ENCODE results near the gene AARS2.
"Not testable (repeated sequence)": the region's sequence is repeated elsewhere in the genome, so short reads cannot be mapped to it uniquely, and the experiment has no call there.

The AARS2 gene

GRCh38 chr6:44329858-44330257 is 16.7 kb upstream of the AARS2 start:
- DNase-seq (ENCODE audit: low read depth): no peak

GRCh38 chr6:44328203-44328602 is 15.1 kb upstream of the AARS2 start:
- not testable (repeated sequence) for DNase-seq (ENCODE audit: low read depth)

- no peak for DNase-seq (ENCODE audit: low read depth)
These were observed 14.6 kb upstream of the AARS2 start for GRCh38 chr6:44327760-44328159.

- DNase-seq (ENCODE audit: low read depth): no peak
These were observed 13.9 kb upstream of the AARS2 start for GRCh38 chr6:44327096-44327495.

GRCh38 chr6:44321210-44321609 is 8.1 kb upstream of the AARS2 start:
- DNase-seq (ENCODE audit: low read depth): no peak

GRCh38 chr6:44317136-44317631 is 4.0 kb upstream of the AARS2 start:
- DNase-seq (ENCODE audit: low read depth): not testable (repeated sequence)

GRCh38 chr6:44316481-44316880 is 3.3 kb upstream of the AARS2 start:
- DNase-seq (ENCODE audit: low read depth): no peak

GRCh38 chr6:44315951-44316350 is 2.8 kb upstream of the AARS2 start:
- DNase-seq (ENCODE audit: low read depth): no peak

- DNase-seq (ENCODE audit: low read depth): no peak
These were observed 2.4 kb upstream of the AARS2 start for GRCh38 chr6:44315516-44315915.

- DNase-seq (ENCODE audit: low read depth): not testable (repeated sequence)
These were observed 1.5 kb upstream of the AARS2 start for GRCh38 chr6:44314657-44315056.

- no peak for DNase-seq (ENCODE audit: low read depth)
These were observed 1.4 kb downstream of the AARS2 start for GRCh38 chr6:44311767-44312166.

- no peak for DNase-seq (ENCODE audit: low read depth)
These were observed 1.8 kb downstream of the AARS2 start for GRCh38 chr6:44311304-44311703.

- DNase-seq (ENCODE audit: low read depth): no peak
These were observed 2.9 kb downstream of the AARS2 start for GRCh38 chr6:44310241-44310640.

GRCh38 chr6:44309631-44310030 is 3.5 kb downstream of the AARS2 start:
- DNase-seq (ENCODE audit: low read depth): no peak

GRCh38 chr6:44309092-44309491 is 4.1 kb downstream of the AARS2 start:
- no peak for DNase-seq (ENCODE audit: low read depth)

GRCh38 chr6:44307217-44307616 is 5.9 kb downstream of the AARS2 start:
- no peak for DNase-seq (ENCODE audit: low read depth)

- no peak for DNase-seq (ENCODE audit: low read depth)
These were observed 6.4 kb downstream of the AARS2 start for GRCh38 chr6:44306710-44307109.

- no peak for DNase-seq (ENCODE audit: low read depth)
These were observed 7.9 kb downstream of the AARS2 start for GRCh38 chr6:44305200-44305725.

GRCh38 chr6:44304282-44305199 is 8.6 kb downstream of the AARS2 start:
- DNase-seq (ENCODE audit: low read depth): peak; percentile 37

GRCh38 chr6:44303842-44304241 is 9.3 kb downstream of the AARS2 start:
- DNase-seq (ENCODE audit: low read depth): no peak

- DNase-seq (ENCODE audit: low read depth): no peak
These were observed 10.3 kb downstream of the AARS2 start for GRCh38 chr6:44302856-44303255.

- DNase-seq (ENCODE audit: low read depth): no peak
These were observed 11.2 kb downstream of the AARS2 start for GRCh38 chr6:44301782-44302564.

GRCh38 chr6:44301106-44301505 is 12.0 kb downstream of the AARS2 start:
- DNase-seq (ENCODE audit: low read depth): no peak

All from CMK (cell line).